Measurements from ENCODE around the gene HMGXB3. TPM values are rescaled to one million over a fixed set of nuclear protein-coding genes. Genes with fewer than 3 reads are reported as not detected.

The HMGXB3 gene
- total and polyA plus RNA-seq, 8 donors: 27.5 to 53.3 (median 41.7) TPM

- H3K9me3 ChIP-seq: no peaks in the 10 kb centered on the region
- H3K4me3 ChIP-seq: no peak overlapping the region
- H3K27me3 ChIP-seq: no peaks in the 10 kb centered on the region
- peak; percentile 81 to 89 for TF ChIP-seq CTCF (IDR thresholded peaks at IDR 0.05)
- intact Hi-C loops (cut with DNase I): loop anchor here in 1 of 2 donors (10.0 kb wide), 1 partner anchor 356 kb away; no protein-coding TSS in a partner anchor
- peak; percentile 99 for ATAC-seq
- peak in 3 of 4 donors; percentile 52 to 82 (median 61) for DNase-seq
- H3K4me1 ChIP-seq: no peaks in the 10 kb centered on the region
- peaks cover 0 to 13% of the 10 kb centered on the region in 2 donors for H3K36me3 ChIP-seq
- H3K27ac ChIP-seq: no peak overlapping the region
These were observed 9.8 kb upstream of the HMGXB3 start for GRCh38 chr5:149990518-149991376.

GRCh38 chr5:149993471-149993870, 7.1 kb upstream of the HMGXB3 start:
- Histone ChIP-seq H3K36me3 (peaks cover 0 to 18% of the 10 kb centered on the region in 2 donors), H3K27me3 (no peaks in the 10 kb centered on the region), H3K27ac (no peak overlapping the region), H3K9me3 (no peaks in the 10 kb centered on the region), H3K4me3 (no peak overlapping the region), H3K4me1 (no peaks in the 10 kb centered on the region)
- ATAC-seq (no peak), DNase-seq (no peak)
- intact Hi-C loops (cut with DNase I): loop anchor here in 1 of 2 donors (10.0 kb wide), 1 partner anchor 359 kb away; no protein-coding TSS in a partner anchor
- TF ChIP-seq CTCF (IDR thresholded peaks at IDR 0.05): no peak

GRCh38 chr5:149995385-149996204, 4.9 kb upstream of the HMGXB3 start:
- peaks cover 0 to 7% of the 10 kb centered on the region in 2 donors for H3K4me1 ChIP-seq
- peaks cover 0 to 18% of the 10 kb centered on the region in 2 donors for H3K36me3 ChIP-seq
- DNase-seq (no peak), ATAC-seq (no peak)
- H3K27me3 ChIP-seq: no peaks in the 10 kb centered on the region
- H3K9me3 ChIP-seq: no peaks in the 10 kb centered on the region
- no peak for TF ChIP-seq CTCF (IDR thresholded peaks at IDR 0.05)
- no peak overlapping the region for H3K4me3 ChIP-seq
- intact Hi-C loops (cut with DNase I): loop anchor here in 1 of 2 donors (10.0 kb wide), 1 partner anchor 361 kb away; no protein-coding TSS in a partner anchor
- no peak overlapping the region for H3K27ac ChIP-seq

- Histone ChIP-seq H3K27me3 (no peaks in the 10 kb centered on the region), H3K27ac (no peak overlapping the region), H3K4me3 (no peak overlapping the region), H3K9me3 (no peaks in the 10 kb centered on the region), H3K36me3 (peaks cover 0 to 18% of the 10 kb centered on the region in 2 donors), H3K4me1 (peaks cover 0 to 7% of the 10 kb centered on the region in 2 donors)
- ATAC-seq (no peak), DNase-seq (peak in 1 of 4 donors; percentile 12)
- intact Hi-C loops (cut with DNase I): loop anchor here in 1 of 2 donors (10.0 kb wide), 1 partner anchor 362 kb away; no protein-coding TSS in a partner anchor
- no peak for TF ChIP-seq CTCF (IDR thresholded peaks at IDR 0.05)
These were observed 4.2 kb upstream of the HMGXB3 start for GRCh38 chr5:149996205-149996890.
